Upper lobe of right lung (tissue), 1 donor: Measurements from ENCODE around the gene SLC25A45. TPM values are rescaled to one million over a fixed set of nuclear protein-coding genes. Genes with fewer than 3 reads are reported as not detected.

ENCODE experiments used
- ATAC-seq: fragments of 200-7000 bp; cut with Tn5 transposase; one replicate; pipeline ENCODE4 v1.9.1; 2020; ENCODE audit warnings: mild to moderate bottlenecking, moderate library complexity
- DNase-seq: peaks from one replicate; pipeline ENCODE4 v3.0.0-alpha.2; 2020
- H3K27ac ChIP-seq: fragments of 200-600 bp; one replicate; pipeline ENCODE4 v1.8.0; 2022
- H3K27me3 ChIP-seq: fragments of 200-600 bp; one replicate; pipeline ENCODE4 v1.8.0; 2022; ENCODE audit warnings: mild to moderate bottlenecking
- H3K36me3 ChIP-seq: fragments of 200-600 bp; one replicate; pipeline ENCODE4 v1.8.0; 2022
- H3K4me1 ChIP-seq: fragments of 200-600 bp; one replicate; pipeline ENCODE4 v1.8.0; 2022
- H3K4me3 ChIP-seq: fragments of 200-600 bp; one replicate; pipeline ENCODE4 v1.8.0; 2022; ENCODE audit warnings: mild to moderate bottlenecking
- H3K9me3 ChIP-seq: fragments of 200-600 bp; one replicate; pipeline ENCODE4 v1.8.0; 2022
- CTCF ChIP-seq: fragments of 200-600 bp; IDR thresholded peaks from one replicate; pipeline ENCODE4 v1.8.0; 2022; ENCODE audit warnings: antibody characterized with exemption
- intact Hi-C: fragments of 100-400 bp; cut with DNase I; formaldehyde crosslinking; loops from one replicate; pipeline ENCODE4 v1.11.0; 2022
- total RNA-seq: library from RNA; stranded (reverse); fragmentation: NEBNext Ultra II Directional; extraction: Animal tissue kit (Norgen Biotek cat#: 25700); gene quantifications from one replicate; pipeline ENCODE4 v1.2.1, GENCODE V29; 2021
- donor health status: DM: no; HTN: yes; CAD: no; lungs with severe emphysema.

The SLC25A45 gene
- total RNA-seq, 1 donor from 2014 or later: 11.5 TPM

GRCh38 chr11:65425105-65425970, 42.9 kb upstream of the SLC25A45 start:
- Histone ChIP-seq H3K4me1 (peaks cover 29% of the 10 kb centered on the region), H3K27me3 (no peaks in the 10 kb centered on the region), H3K9me3 (no peaks in the 10 kb centered on the region), H3K36me3 (peaks cover 41% of the 10 kb centered on the region), H3K27ac (peak overlapping the region; percentile 100), H3K4me3 (peak overlapping the region; percentile 98)
- intact Hi-C loops: loop anchor here (5.0 kb wide), 1 partner anchor 77 kb away; no protein-coding TSS in a partner anchor
- ATAC-seq (no peak), DNase-seq (peak; percentile 53)
- TF ChIP-seq CTCF: no peak

- H3K9me3 ChIP-seq: no peaks in the 10 kb centered on the region
- peak overlapping the region; percentile 100 for H3K27ac ChIP-seq
- peaks cover 34% of the 10 kb centered on the region for H3K4me1 ChIP-seq
- DNase-seq: peak; percentile 79
- no peak for TF ChIP-seq CTCF
- H3K27me3 ChIP-seq: no peaks in the 10 kb centered on the region
- ATAC-seq: no peak
- peak overlapping the region; percentile 98 for H3K4me3 ChIP-seq
- peaks cover 41% of the 10 kb centered on the region for H3K36me3 ChIP-seq
- intact Hi-C loops: loop anchor here (5.0 kb wide), 1 partner anchor 78 kb away; no protein-coding TSS in a partner anchor
Measured at GRCh38 chr11:65424205-65425104, 42.0 kb upstream of the SLC25A45 start.

GRCh38 chr11:65423516-65424204, 41.2 kb upstream of the SLC25A45 start:
- Histone ChIP-seq H3K9me3 (no peaks in the 10 kb centered on the region), H3K36me3 (peaks cover 41% of the 10 kb centered on the region), H3K27ac (peak overlapping the region; percentile 100), H3K4me3 (peak overlapping the region; percentile 98), H3K4me1 (peaks cover 33% of the 10 kb centered on the region), H3K27me3 (no peaks in the 10 kb centered on the region)
- intact Hi-C loops: no loop called here
- peak; percentile 69 for DNase-seq
- TF ChIP-seq CTCF: no peak
- ATAC-seq: no peak

- Histone ChIP-seq H3K27ac (peak within 1 kb of the TSS; percentile 100), H3K27me3 (no peaks in the 10 kb centered on the region), H3K9me3 (no peaks in the 10 kb centered on the region), H3K36me3 (peaks cover 40% of the 10 kb centered on the region), H3K4me3 (peak within 1 kb of the TSS; percentile 98), H3K4me1 (peaks cover 33% of the 10 kb centered on the region)
- intact Hi-C loops: no loop called here
- TF ChIP-seq CTCF: no peak
- peak; percentile 96 for DNase-seq
- peak; percentile 32 for ATAC-seq
Measured at GRCh38 chr11:65422633-65423515, 40.4 kb upstream of the SLC25A45 start, which contains the start of gene NEAT1. Gene NEAT1, plus strand, starts transcription at chr11:65422798.
